ENCODE results near the gene ASRGL1. TPM values are rescaled to one million over a fixed set of nuclear protein-coding genes. Genes with fewer than 3 reads are reported as not detected.

The ASRGL1 gene
- total RNA-seq = 0.97 and 1.3 TPM in 2 replicates

GRCh38 chr11:62337303-62338181 lies at the start of gene ASRGL1:
Gene ASRGL1 (plus strand): TSS chr11:62337448. CDS start chr11:62337978, 530 bp downstream.
- peak; percentile 48 for DNase-seq (ENCODE audit: low read depth)
- peak within 1 kb of the TSS; percentile 65 for H3K4me3 ChIP-seq (ENCODE audit: low read depth, low read length)
- TF ChIP-seq, protein P1, sequence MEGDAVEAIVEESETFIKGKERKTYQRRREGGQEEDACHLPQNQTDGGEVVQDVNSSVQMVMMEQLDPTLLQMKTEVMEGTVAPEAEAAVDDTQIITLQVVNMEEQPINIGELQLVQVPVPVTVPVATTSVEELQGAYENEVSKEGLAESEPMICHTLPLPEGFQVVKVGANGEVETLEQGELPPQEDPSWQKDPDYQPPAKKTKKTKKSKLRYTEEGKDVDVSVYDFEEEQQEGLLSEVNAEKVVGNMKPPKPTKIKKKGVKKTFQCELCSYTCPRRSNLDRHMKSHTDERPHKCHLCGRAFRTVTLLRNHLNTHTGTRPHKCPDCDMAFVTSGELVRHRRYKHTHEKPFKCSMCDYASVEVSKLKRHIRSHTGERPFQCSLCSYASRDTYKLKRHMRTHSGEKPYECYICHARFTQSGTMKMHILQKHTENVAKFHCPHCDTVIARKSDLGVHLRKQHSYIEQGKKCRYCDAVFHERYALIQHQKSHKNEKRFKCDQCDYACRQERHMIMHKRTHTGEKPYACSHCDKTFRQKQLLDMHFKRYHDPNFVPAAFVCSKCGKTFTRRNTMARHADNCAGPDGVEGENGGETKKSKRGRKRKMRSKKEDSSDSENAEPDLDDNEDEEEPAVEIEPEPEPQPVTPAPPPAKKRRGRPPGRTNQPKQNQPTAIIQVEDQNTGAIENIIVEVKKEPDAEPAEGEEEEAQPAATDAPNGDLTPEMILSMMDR (IDR thresholded peaks at IDR 0.05; ENCODE audit: insufficient read depth, low read depth, low read length) = no peak

GRCh38 chr11:62295504-62295903 lies 41.7 kb upstream of the ASRGL1 start:
- H3K4me3 ChIP-seq (ENCODE audit: low read depth, low read length) = no peak overlapping the region
- peak; percentile 34 for DNase-seq (ENCODE audit: low read depth)
- TF ChIP-seq, protein P1 (IDR thresholded peaks at IDR 0.05; ENCODE audit: insufficient read depth, low read depth, low read length) = no peak

DNA sequence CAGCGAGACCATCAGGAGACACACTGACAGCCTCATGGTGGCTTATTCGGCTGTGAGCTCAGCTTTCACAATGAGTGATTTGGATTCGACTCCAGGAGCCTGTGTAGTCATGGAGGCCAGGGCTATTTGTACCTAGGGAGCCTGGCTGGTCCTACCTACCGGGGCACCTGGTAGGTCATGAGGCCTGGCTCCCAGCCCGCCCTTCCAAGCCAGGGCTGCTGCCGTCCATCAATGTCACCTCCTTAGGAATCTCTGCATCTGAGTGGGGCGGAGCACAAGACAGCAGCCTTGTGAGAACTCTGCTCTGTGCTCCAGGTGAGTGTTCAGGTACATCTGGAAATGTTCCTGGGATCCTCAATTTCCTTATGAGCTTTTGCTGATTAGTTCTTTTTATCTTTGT lies 38.3 kb upstream of the ASRGL1 start, which contains the start of gene SCGB1D4:
Gene SCGB1D4 (minus strand): TSS at position 101 of the 400 bp plus-strand sequence. CDS start 65 bp downstream, at position 36.
- TF ChIP-seq, protein P1 (IDR thresholded peaks at IDR 0.05; ENCODE audit: insufficient read depth, low read depth, low read length) = no peak
- no peak within 1 kb of the TSS for H3K4me3 ChIP-seq (ENCODE audit: low read depth, low read length)
- no peak for DNase-seq (ENCODE audit: low read depth)

- no peak overlapping the region for H3K4me3 ChIP-seq (ENCODE audit: low read depth, low read length)
- no peak for DNase-seq (ENCODE audit: low read depth)
- TF ChIP-seq, protein P1 (IDR thresholded peaks at IDR 0.05; ENCODE audit: insufficient read depth, low read depth, low read length) = no peak
These were observed 31.0 kb upstream of the ASRGL1 start for GRCh38 chr11:62306227-62306626.

GRCh38 chr11:62307950-62308349 lies 29.3 kb upstream of the ASRGL1 start:
- TF ChIP-seq, protein P1 (IDR thresholded peaks at IDR 0.05; ENCODE audit: insufficient read depth, low read depth, low read length) = no peak

GRCh38 chr11:62309991-62310390 lies 27.3 kb upstream of the ASRGL1 start:
- TF ChIP-seq, protein P1 (IDR thresholded peaks at IDR 0.05; ENCODE audit: insufficient read depth, low read depth, low read length) = no peak
- H3K4me3 ChIP-seq (ENCODE audit: low read depth, low read length) = no peak overlapping the region
- DNase-seq (ENCODE audit: low read depth) = no peak

More at GRCh38 chr11:62307950-62308349, 29.3 kb upstream of the ASRGL1 start:
- H3K4me3 ChIP-seq (ENCODE audit: low read depth, low read length) = no peak overlapping the region
- DNase-seq (ENCODE audit: low read depth) = no peak
